Measurements from ENCODE around the gene MB. TPM values are rescaled to one million over a fixed set of nuclear protein-coding genes. Genes with fewer than 3 reads are reported as not detected.

Gene MB
- total RNA-seq, 1 donor from 2014 or later = 16,708 TPM

- Histone ChIP-seq H3K9me3 (replicated peaks) (no peaks in the 10 kb centered on the region), H3K27me3 (ENCODE audit: low read depth) (peaks cover under 1% of the 10 kb centered on the region), H3K4me1 (peaks cover 18% of the 10 kb centered on the region), H3K4me3 (no peak overlapping the region), H3K36me3 (no peaks in the 10 kb centered on the region), H3K27ac (replicated peaks) (peak overlapping the region; percentile 68)
- TF ChIP-seq, protein P1, sequence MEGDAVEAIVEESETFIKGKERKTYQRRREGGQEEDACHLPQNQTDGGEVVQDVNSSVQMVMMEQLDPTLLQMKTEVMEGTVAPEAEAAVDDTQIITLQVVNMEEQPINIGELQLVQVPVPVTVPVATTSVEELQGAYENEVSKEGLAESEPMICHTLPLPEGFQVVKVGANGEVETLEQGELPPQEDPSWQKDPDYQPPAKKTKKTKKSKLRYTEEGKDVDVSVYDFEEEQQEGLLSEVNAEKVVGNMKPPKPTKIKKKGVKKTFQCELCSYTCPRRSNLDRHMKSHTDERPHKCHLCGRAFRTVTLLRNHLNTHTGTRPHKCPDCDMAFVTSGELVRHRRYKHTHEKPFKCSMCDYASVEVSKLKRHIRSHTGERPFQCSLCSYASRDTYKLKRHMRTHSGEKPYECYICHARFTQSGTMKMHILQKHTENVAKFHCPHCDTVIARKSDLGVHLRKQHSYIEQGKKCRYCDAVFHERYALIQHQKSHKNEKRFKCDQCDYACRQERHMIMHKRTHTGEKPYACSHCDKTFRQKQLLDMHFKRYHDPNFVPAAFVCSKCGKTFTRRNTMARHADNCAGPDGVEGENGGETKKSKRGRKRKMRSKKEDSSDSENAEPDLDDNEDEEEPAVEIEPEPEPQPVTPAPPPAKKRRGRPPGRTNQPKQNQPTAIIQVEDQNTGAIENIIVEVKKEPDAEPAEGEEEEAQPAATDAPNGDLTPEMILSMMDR (IDR thresholded peaks at IDR 0.05; ENCODE audit: borderline replicate concordance) = no peak
- intact Hi-C loops (cut with micrococcal nuclease) = no loop called here
- peak; percentile 58 for DNase-seq
These were observed 38.1 kb downstream of the MB start for GRCh38 chr22:35578836-35579575.

GRCh38 chr22:35577799-35578659 is 39.1 kb downstream of the MB start:
- intact Hi-C loops (cut with micrococcal nuclease) = no loop called here
- peak overlapping the region; percentile 68 for H3K27ac ChIP-seq (replicated peaks)

DNA sequence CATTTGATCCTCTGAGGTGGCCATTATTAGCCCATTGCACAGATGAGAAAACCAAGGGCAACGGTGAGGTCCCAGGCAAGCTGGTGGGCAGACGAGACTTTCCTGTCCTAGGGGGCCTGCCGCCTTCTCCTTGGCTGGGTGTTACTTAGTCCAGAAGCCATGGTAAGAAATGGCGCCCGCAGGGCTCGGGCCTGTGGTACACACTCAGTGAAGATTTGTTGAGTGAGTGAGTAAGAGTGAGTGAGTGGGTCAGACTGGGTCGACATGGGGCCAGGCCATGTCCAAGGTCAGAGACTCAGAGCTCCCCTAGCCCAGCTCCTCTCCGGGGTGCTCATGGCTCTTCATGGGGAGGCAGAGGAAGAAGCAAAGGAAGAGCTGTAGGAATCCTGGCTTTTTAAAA is 40.5 kb downstream of the MB start:
- Histone ChIP-seq H3K4me1 (no peaks in the 10 kb centered on the region), H3K27ac (replicated peaks) (no peak overlapping the region), H3K36me3 (no peaks in the 10 kb centered on the region), H3K27me3 (ENCODE audit: low read depth) (peaks cover 3% of the 10 kb centered on the region), H3K4me3 (no peak overlapping the region), H3K9me3 (replicated peaks) (no peaks in the 10 kb centered on the region)
- intact Hi-C loops (cut with micrococcal nuclease) = no loop called here
- no peak for DNase-seq
- TF ChIP-seq, protein P1 (IDR thresholded peaks at IDR 0.05; ENCODE audit: borderline replicate concordance) = no peak

More at GRCh38 chr22:35577799-35578659, 39.1 kb downstream of the MB start:
- DNase-seq = no peak
- Histone ChIP-seq H3K27me3 (ENCODE audit: low read depth) (peaks cover 3% of the 10 kb centered on the region), H3K36me3 (no peaks in the 10 kb centered on the region), H3K9me3 (replicated peaks) (no peaks in the 10 kb centered on the region), H3K4me3 (no peak overlapping the region), H3K4me1 (peaks cover 11% of the 10 kb centered on the region)
- TF ChIP-seq, protein P1 (IDR thresholded peaks at IDR 0.05; ENCODE audit: borderline replicate concordance) = no peak

GRCh38 chr22:35575116-35575748 is 41.9 kb downstream of the MB start:
- Histone ChIP-seq H3K27ac (replicated peaks) (peak overlapping the region; percentile 30), H3K4me1 (peaks cover 4% of the 10 kb centered on the region), H3K9me3 (replicated peaks) (no peaks in the 10 kb centered on the region), H3K36me3 (no peaks in the 10 kb centered on the region), H3K4me3 (no peak overlapping the region), H3K27me3 (ENCODE audit: low read depth) (peaks cover 3% of the 10 kb centered on the region)
- intact Hi-C loops (cut with micrococcal nuclease) = no loop called here
- DNase-seq = no peak
- TF ChIP-seq, protein P1 (IDR thresholded peaks at IDR 0.05; ENCODE audit: borderline replicate concordance) = no peak

DNA sequence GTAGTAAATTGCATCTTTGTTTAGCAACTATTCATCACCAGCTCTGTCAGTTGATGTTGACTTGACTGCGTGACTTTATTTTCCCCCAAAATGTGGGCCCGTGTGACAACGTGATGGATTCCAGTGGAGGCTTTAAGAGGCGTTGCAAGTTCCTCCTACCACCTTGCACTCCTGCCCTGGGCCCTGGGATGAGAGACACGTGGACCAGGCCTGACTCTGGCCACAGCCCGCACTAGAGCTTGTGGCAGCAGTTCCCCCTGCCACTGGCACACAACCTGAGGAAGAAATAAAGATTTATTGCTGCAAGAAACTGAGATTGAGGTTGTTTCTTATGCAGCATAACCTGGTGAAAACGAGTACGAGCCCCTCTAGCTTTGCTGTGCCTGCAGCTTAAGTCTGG is 44.6 kb downstream of the MB start:
- no peak overlapping the region for H3K4me3 ChIP-seq
- intact Hi-C loops (cut with micrococcal nuclease) = no loop called here
- peaks cover 12% of the 10 kb centered on the region for H3K27me3 ChIP-seq (ENCODE audit: low read depth)
- H3K9me3 ChIP-seq (replicated peaks) = no peaks in the 10 kb centered on the region
- H3K4me1 ChIP-seq = peaks cover 20% of the 10 kb centered on the region
- TF ChIP-seq, protein P1 (IDR thresholded peaks at IDR 0.05; ENCODE audit: borderline replicate concordance) = no peak
- no peaks in the 10 kb centered on the region for H3K36me3 ChIP-seq
- H3K27ac ChIP-seq (replicated peaks) = no peak overlapping the region
- DNase-seq = no peak

Measured in left ventricle myocardium inferior (tissue), 1 donor.